ENCODE results near the gene SDF2.

- no peak for TF ChIP-seq CTCF (IDR thresholded peaks at IDR 0.05)
- TF ChIP-seq POLR2A (IDR thresholded peaks at IDR 0.05), result no peak
Observed at GRCh38 chr17:28657756-28658155, 4.0 kb downstream of the SDF2 start.
